Pancreas (tissue), 10 donors: ENCODE results near the gene CHRNA10. TPM values are rescaled to one million over a fixed set of nuclear protein-coding genes. Genes with fewer than 3 reads are reported as not detected.

Experiments used
- ATAC-seq, 4 donors: fragments of 200-7000 bp; cut with Tn5 transposase; one replicate each; pipeline versions ENCODE4 v1.8.0 to v1.9.1; 2020; ENCODE audit warnings: mild to moderate bottlenecking in 4 of 4, moderate library complexity in 4 of 4
- DNase-seq, 6 donors: peaks; one replicate each; pipeline ENCODE4 v3.0.0-alpha.2; 2020
- FAIRE-seq: peaks from 2 replicates; lab custom pipeline; 2012; peaks lifted over from hg19 to GRCh38; lab: Jason Lieb, UNC
- H3K27ac ChIP-seq, 4 donors: fragments of 200-600 bp; sonication (generic); 1 replicate in 3 of 4; 2 replicates in 1 of 4; pipeline versions ENCODE4 v1.5.0 to v1.8.0; 2020
- H3K27me3 ChIP-seq, 4 donors: fragments of 200-600 bp; one replicate each; pipeline ENCODE4 v1.8.0; 2021
- H3K36me3 ChIP-seq, 3 donors: fragments of 200-600 bp; sonication (generic) in 1 of 3; one replicate each; pipeline versions ENCODE4 v1.5.0 to v1.8.0; 2020 to 2021
- H3K4me1 ChIP-seq, 3 donors: fragments of 200-600 bp; one replicate each; pipeline ENCODE4 v1.8.0; 2021
- H3K4me3 ChIP-seq, 4 donors: fragments of 200-600 bp; sonication (generic) in 2 of 4; one replicate each; pipeline versions ENCODE4 v1.5.0 to v1.8.0; 2020 to 2021
- H3K9me3 ChIP-seq, 4 donors: fragments of 200-600 bp; one replicate each; pipeline ENCODE4 v1.8.0; 2021
- CTCF ChIP-seq, 4 donors: fragments of 200-600 bp; sonication (generic) in 3 of 4; IDR thresholded peaks; one replicate each; pipeline versions ENCODE4 v1.5.0 to v1.8.0; 2021; ENCODE audit warnings: antibody characterized with exemption in 4 of 4
- WGBS, 2 donors: extraction: QIAGEN DNeasy Blood & Tissue Kit; methylation state at CpG; one replicate each; pipeline ENCODE4 v1.1.7; 2013; 5-methylcytosine and 5-hydroxymethylcytosine counted together
- intact Hi-C, 3 donors: fragments of 100-400 bp; cut with DNase I; formaldehyde crosslinking; loops; one replicate each; pipeline versions ENCODE4 v1.11.1 to v1.14.2; 2022
- polyA plus RNA-seq, 2 donors: library from polyadenylated mRNA; stranded (reverse); fragments of 200-250 nt; gene quantifications; one replicate each; pipeline ENCODE4 v1.2.3, GENCODE V29; 2013
- total RNA-seq, 6 donors: library from RNA; stranded (reverse); fragmentation: NEBNext Ultra II Directional in 4 of 6; extraction: Animal tissue kit (Norgen Biotek cat#: 25700) in 4 of 6; gene quantifications; one replicate each; pipeline versions ENCODE4 v1.2.1 to v1.2.4, GENCODE V29; 2021 to 2023
- donor health status: healthy with polysubstance abuse.
- donor health status: DM: no; HTN: no; CAD: no; lungs with moderate emphysema.
- donor health status: DM: no; HTN: no; CAD: no.
- donor health status: control.
- donor health status: control.
- donor health status: Bipolar disorder and iron deficiency.
- donor health status: DM: yes; HTN: yes; CAD: no.
- donor health status: DM: no; HTN: no; CAD: no.
- donor health status: DM: no; HTN: no; CAD: no.
- donor health status: DM: yes; HTN: yes; CAD: no.

Gene CHRNA10
- total and polyA plus RNA-seq, 8 donors, result 0.35 to 3.1 (median 0.54) TPM

- H3K4me1 ChIP-seq, result no peaks in the 10 kb centered on the region
- WGBS, 2 donors, result 94% methylated on average over 17 of the region's 17 CpGs
- FAIRE-seq, result no peak
- no peak for ATAC-seq
- peaks cover 0 to 11% (median 5%) of the 10 kb centered on the region in 3 donors for H3K36me3 ChIP-seq
- H3K27me3 ChIP-seq, result no peaks in the 10 kb centered on the region
- intact Hi-C loops, result no loop called here
- TF ChIP-seq CTCF (IDR thresholded peaks at IDR 0.05), result no peak
- no peaks in the 10 kb centered on the region for H3K9me3 ChIP-seq
- H3K27ac ChIP-seq, result no peak overlapping the region
- peak in 1 of 6 donors; percentile 65 for DNase-seq
- H3K4me3 ChIP-seq, result no peak overlapping the region
These were observed 5.1 kb downstream of the CHRNA10 start for GRCh38 chr11:3666023-3666530.

- no peak for DNase-seq
- TF ChIP-seq CTCF (IDR thresholded peaks at IDR 0.05), result no peak
- no peak for FAIRE-seq
- WGBS, 2 donors, result 77 to 91% methylated on average over 6 of the region's 6 CpGs
- intact Hi-C loops, result no loop called here
- no peak for ATAC-seq
- no peaks in the 10 kb centered on the region for H3K27me3 ChIP-seq
- H3K4me1 ChIP-seq, result no peaks in the 10 kb centered on the region
- no peak overlapping the region for H3K4me3 ChIP-seq
- no peak overlapping the region for H3K27ac ChIP-seq
- H3K36me3 ChIP-seq, result peaks cover 0 to 11% (median 5%) of the 10 kb centered on the region in 3 donors
- no peaks in the 10 kb centered on the region for H3K9me3 ChIP-seq
These were observed 5.7 kb downstream of the CHRNA10 start for GRCh38 chr11:3665336-3666022.

- FAIRE-seq (no peak), DNase-seq (no peak), ATAC-seq (no peak)
- 86 to 87% methylated on average over 10 of the region's 10 CpGs for WGBS, 2 donors
- Histone ChIP-seq H3K4me3 (no peak overlapping the region), H3K27me3 (no peaks in the 10 kb centered on the region), H3K27ac (no peak overlapping the region), H3K36me3 (peaks cover 0 to 11% (median 5%) of the 10 kb centered on the region in 3 donors), H3K9me3 (no peaks in the 10 kb centered on the region), H3K4me1 (no peaks in the 10 kb centered on the region)
- intact Hi-C loops, result no loop called here
- no peak for TF ChIP-seq CTCF (IDR thresholded peaks at IDR 0.05)
These were observed 7.1 kb downstream of the CHRNA10 start for GRCh38 chr11:3664032-3664630.

- TF ChIP-seq CTCF (IDR thresholded peaks at IDR 0.05), result no peak
- Histone ChIP-seq H3K27me3 (no peaks in the 10 kb centered on the region), H3K4me3 (no peak overlapping the region), H3K4me1 (no peaks in the 10 kb centered on the region), H3K27ac (no peak overlapping the region), H3K36me3 (peaks cover 0 to 11% (median 5%) of the 10 kb centered on the region in 3 donors), H3K9me3 (no peaks in the 10 kb centered on the region)
- DNase-seq, result no peak
- intact Hi-C loops, result no loop called here
- FAIRE-seq, result no peak
- ATAC-seq, result no peak
These were observed 8.3 kb downstream of the CHRNA10 start for GRCh38 chr11:3662856-3663255.

GRCh38 chr11:3660960-3661359, 10.2 kb downstream of the CHRNA10 start:
- H3K27ac ChIP-seq, result no peak overlapping the region
- no peak overlapping the region for H3K4me3 ChIP-seq
- WGBS, 2 donors, result 76 to 81% methylated on average over 2 of the region's 2 CpGs
- H3K36me3 ChIP-seq, result peaks cover 0 to 2% (median 0%) of the 10 kb centered on the region in 3 donors
- DNase-seq, result no peak
- intact Hi-C loops, result no loop called here
- no peaks in the 10 kb centered on the region for H3K4me1 ChIP-seq
- no peaks in the 10 kb centered on the region for H3K9me3 ChIP-seq
- TF ChIP-seq CTCF (IDR thresholded peaks at IDR 0.05), result no peak
- H3K27me3 ChIP-seq, result no peaks in the 10 kb centered on the region
- ATAC-seq, result no peak
- FAIRE-seq, result no peak
